GM12878 (cell line): Measurements from ENCODE around the gene NAV3. TPM values are rescaled to one million over a fixed set of nuclear protein-coding genes. Genes with fewer than 3 reads are reported as not detected.

Source experiments
- ATAC-seq: fragments of 200-7000 bp; cut with Tn5 transposase; 3 replicates; pipeline ENCODE4 v1.9.1; 2020; ENCODE audit warnings: mild to moderate bottlenecking, moderate library complexity
- BruUV-seq: library from RNA; stranded (reverse); fragments of 400-500 nt; replicated peaks from 2 replicates; lab custom pipeline; 2021; lab: Mats Ljungman, UMichigan
- CTCF ChIA-PET: fragments of 300-600 bp; sonication (Branson Sonifier 250); formaldehyde crosslinking; extraction: SDS; loops from one replicate; lab custom pipeline; 2021; ENCODE audit warnings: inconsistent platforms; lab: Yijun Ruan, JAX
- POLR2A ChIA-PET: fragments of 350-600 bp; formaldehyde crosslinking; extraction: SDS; loops from one replicate; lab custom pipeline; 2021; ENCODE audit warnings: inconsistent platforms; lab: Charles Lee
- RAD21 ChIA-PET: fragments of 300-600 bp; sonication (Branson Sonifier 250); formaldehyde crosslinking; loops from one replicate; lab custom pipeline; 2023; ENCODE audit warnings: antibody characterized with exemption; ENCODE audit not compliant: unreplicated experiment; lab: Charles Lee
- SMC1A ChIA-PET: fragments of 300-600 bp; sonication (Branson Sonifier 250); formaldehyde crosslinking; loops from one replicate; lab custom pipeline; 2023; ENCODE audit not compliant: unreplicated experiment, uncharacterized antibody; lab: Charles Lee
- DNase-seq: peaks from one replicate; pipeline ENCODE4 v3.0.0-alpha.2; 2011; ENCODE audit warnings: low read depth, low spot score
- FAIRE-seq: peaks from 3 replicates; lab custom pipeline; 2011; peaks lifted over from hg19 to GRCh38; lab: Jason Lieb, UNC
- H2AFZ ChIP-seq: 2 replicates; pipeline ENCODE4 v1.6.0; 2011; ENCODE audit warnings: low read depth, low read length, control low read depth; ENCODE audit not compliant: control insufficient read depth
- H3K27ac ChIP-seq: 2 replicates; pipeline ENCODE4 v1.5.1; 2011; ENCODE audit warnings: control low read depth; ENCODE audit not compliant: control insufficient read depth, insufficient read depth
- H3K27me3 ChIP-seq, 2 experiments: replicated peaks in 1 of 2; 2 replicates each; pipeline versions ENCODE4 v1.6.0 to v1.6.1; 2011; ENCODE audit warnings: low read length in 1 of 2; ENCODE audit not compliant: control insufficient read depth in 2 of 2, insufficient read depth in 2 of 2
- H3K36me3 ChIP-seq, 2 experiments: 2 replicates each; pipeline ENCODE4 v1.5.1; 2011; ENCODE audit warnings: low read length in 1 of 2; ENCODE audit not compliant: control insufficient read depth in 2 of 2, insufficient read depth in 2 of 2
- H3K4me1 ChIP-seq: 2 replicates; pipeline ENCODE4 v1.6.1; 2011; ENCODE audit warnings: mild to moderate bottlenecking, low read length, moderate library complexity, mixed read lengths; ENCODE audit not compliant: control insufficient read depth, insufficient read depth
- H3K4me2 ChIP-seq: 2 replicates; pipeline ENCODE4 v1.6.0; 2011; ENCODE audit warnings: control low read depth; ENCODE audit not compliant: control insufficient read depth, insufficient read depth
- H3K4me3 ChIP-seq: fragments of 200-600 bp; sonication (generic); 2 replicates; pipeline ENCODE4 v1.5.1; 2016
- H3K79me2 ChIP-seq: 2 replicates; pipeline ENCODE4 v1.6.0; 2011; ENCODE audit warnings: low read length; ENCODE audit not compliant: control insufficient read depth, insufficient read depth
- H3K9ac ChIP-seq: 2 replicates; pipeline ENCODE4 v1.8.0; 2011; ENCODE audit warnings: low read length, control low read depth, mixed read lengths; ENCODE audit not compliant: control insufficient read depth, insufficient read depth
- H3K9me3 ChIP-seq: replicated peaks from 3 replicates; pipeline ENCODE4 v1.5.1; 2011; ENCODE audit warnings: mild to moderate bottlenecking, low read length; ENCODE audit not compliant: control insufficient read depth, insufficient read depth
- H4K20me1 ChIP-seq: 2 replicates; pipeline ENCODE4 v1.6.0; 2011; ENCODE audit not compliant: control insufficient read depth, insufficient read depth
- RAD21 ChIP-seq: IDR thresholded peaks from 2 replicates; pipeline ENCODE4 v1.6.1; 2011; ENCODE audit warnings: mild to moderate bottlenecking, low read depth, low read length, moderate library complexity; ENCODE audit not compliant: insufficient read depth
- SMC3 ChIP-seq: IDR thresholded peaks from 2 replicates; pipeline ENCODE4 v1.6.1; 2011; ENCODE audit warnings: low read length, improper control_type of control experiment, borderline replicate concordance
- WGBS: methylation state at CpG from one replicate; pipeline ENCODE4 v1.1.6; 2016; ENCODE audit warnings: low lambda C conversion rate; ENCODE audit not compliant: insufficient replicate concordance, insufficient coverage; ENCODE audit errors: missing lambda C conversion rate; 5-methylcytosine and 5-hydroxymethylcytosine counted together
- in situ Hi-C: fragments of 300-500 bp; cut with MboI; formaldehyde crosslinking; loops from 9 replicates; pipeline ENCODE4 v1.14.3; 2018; ENCODE audit warnings: mixed read lengths
- intact Hi-C: fragments of 100-400 bp; cut with micrococcal nuclease; formaldehyde crosslinking; loops from one replicate; pipeline ENCODE4 v1.14.2; 2022; ENCODE audit not compliant: unreplicated experiment
- polyA plus RNA-seq, 11 experiments: library from polyadenylated mRNA; depleted of rRNA in 4 of 11; unstranded in 6 of 11; stranded (reverse) in 5 of 11; fragments of >200 nt; fragmentation: Nextera tagmentation in 4 of 11; fragmentation: Illumina TruSeq in 1 of 11; extraction: Ambion mirVana in 4 of 11; extraction: Trizol in 1 of 11; gene quantifications; 1 replicate in 1 of 11; 2 replicates in 10 of 11; pipeline versions ENCODE4 v1.2.1 to v1.2.3, GENCODE V29; 2011 to 2016; ENCODE audit warnings: inconsistent platforms in 2 of 11, missing spikeins in 2 of 11, low read depth in 1 of 11
- total RNA-seq, 4 experiments: library from RNA; depleted of rRNA in 3 of 4; stranded (reverse); fragments of >200 nt in 3 of 4; fragmentation: Illumina TruSeq in 1 of 4; extraction: Trizol in 1 of 4; gene quantifications; 2 replicates each; pipeline versions ENCODE4 v1.2.1 to v1.2.3, GENCODE V29; 2013 to 2021
- TF ChIP-seq, protein P1 (sequence below): IDR thresholded peaks from 2 replicates; pipeline ENCODE4 v1.6.1; 2012; ENCODE audit warnings: low read depth, low read length, improper control_type of control experiment
- TF ChIP-seq, protein P2 (sequence below), 3 experiments: IDR thresholded peaks in 2 of 3; conservative IDR thresholded peaks in 1 of 3; 2 replicates each; pipeline ENCODE4 v1.5.1; 2011; ENCODE audit warnings: low read depth in 3 of 3, low read length in 3 of 3, mild to moderate bottlenecking in 3 of 3, control low read depth in 2 of 3, moderate library complexity in 2 of 3, inconsistent platforms in 1 of 3, mixed read lengths in 1 of 3; ENCODE audit not compliant: control insufficient read depth in 2 of 3, insufficient read depth in 1 of 3; ENCODE audit errors: extremely low read depth in 1 of 3

The NAV3 gene
- total and polyA plus RNA-seq, 10 of the 15 experiments (the other 5 are each of a cell fraction or from before 2014, with no cell fraction given) = 0.05 to 0.51 (median 0.22) TPM; not detected in 1

DNA sequence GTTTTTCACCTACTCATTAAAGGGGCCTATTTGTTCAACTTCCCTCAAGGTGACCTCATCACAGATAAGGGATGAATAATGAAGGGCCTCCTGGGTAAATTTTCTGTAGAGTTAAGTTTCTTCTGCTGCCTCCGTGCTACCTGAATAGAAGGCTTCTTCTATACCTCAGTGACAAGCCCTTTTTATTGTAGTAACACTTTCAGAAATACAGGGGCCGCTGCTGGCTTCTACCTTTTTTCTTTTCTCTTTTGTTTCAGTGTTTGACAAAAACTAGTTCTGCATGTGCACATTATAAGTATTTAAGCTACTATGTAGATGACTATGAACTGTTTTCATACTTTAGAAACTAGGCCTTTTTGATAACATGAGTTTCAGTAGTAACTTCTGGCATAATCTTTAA, 207.0 kb downstream of the NAV3 start:
- no peak for FAIRE-seq
- Histone ChIP-seq H3K9ac (no peak overlapping the region), H3K79me2 (no peaks in the 10 kb centered on the region), H3K9me3 (no peaks in the 10 kb centered on the region), H3K36me3 (no peaks in the 10 kb centered on the region), H4K20me1 (no peaks in the 10 kb centered on the region), H3K4me3 (no peak overlapping the region), H3K27ac (no peak overlapping the region), H2AFZ (no peak overlapping the region), H3K27me3 (no peaks in the 10 kb centered on the region; a peak in 1 of 4 replicates), H3K4me2 (no peak overlapping the region), H3K4me1 (no peaks in the 10 kb centered on the region)
- ChIA-PET CTCF (interaction anchor here (0.7 to 5.4 kb wide), 6 partner anchors 17 to 934 kb away, joined by 3 to 47 read pairs (median 4); no protein-coding TSS in a partner anchor), SMC1A (interaction anchor here (1.5 to 2.2 kb wide), 4 partner anchors 32 to 84 kb away, joined by 5 to 13 read pairs (median 7); no protein-coding TSS in a partner anchor), POLR2A (no interaction called here), RAD21 (interaction anchor here (0.8 to 2.6 kb wide), 3 partner anchors 80 to 119 kb away, joined by 3 to 24 read pairs (median 7); no protein-coding TSS in a partner anchor)
- intact Hi-C loops = no loop called here
- peak; percentile 48; the same call in 2 of the 3 replicates for ATAC-seq
- TF ChIP-seq SMC3 = peak; percentile 28; the same call in 1 of the 2 replicates
- TF ChIP-seq, protein P1, sequence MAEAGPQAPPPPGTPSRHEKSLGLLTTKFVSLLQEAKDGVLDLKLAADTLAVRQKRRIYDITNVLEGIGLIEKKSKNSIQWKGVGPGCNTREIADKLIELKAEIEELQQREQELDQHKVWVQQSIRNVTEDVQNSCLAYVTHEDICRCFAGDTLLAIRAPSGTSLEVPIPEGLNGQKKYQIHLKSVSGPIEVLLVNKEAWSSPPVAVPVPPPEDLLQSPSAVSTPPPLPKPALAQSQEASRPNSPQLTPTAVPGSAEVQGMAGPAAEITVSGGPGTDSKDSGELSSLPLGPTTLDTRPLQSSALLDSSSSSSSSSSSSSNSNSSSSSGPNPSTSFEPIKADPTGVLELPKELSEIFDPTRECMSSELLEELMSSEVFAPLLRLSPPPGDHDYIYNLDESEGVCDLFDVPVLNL = no peak
- TF ChIP-seq, protein P2, sequence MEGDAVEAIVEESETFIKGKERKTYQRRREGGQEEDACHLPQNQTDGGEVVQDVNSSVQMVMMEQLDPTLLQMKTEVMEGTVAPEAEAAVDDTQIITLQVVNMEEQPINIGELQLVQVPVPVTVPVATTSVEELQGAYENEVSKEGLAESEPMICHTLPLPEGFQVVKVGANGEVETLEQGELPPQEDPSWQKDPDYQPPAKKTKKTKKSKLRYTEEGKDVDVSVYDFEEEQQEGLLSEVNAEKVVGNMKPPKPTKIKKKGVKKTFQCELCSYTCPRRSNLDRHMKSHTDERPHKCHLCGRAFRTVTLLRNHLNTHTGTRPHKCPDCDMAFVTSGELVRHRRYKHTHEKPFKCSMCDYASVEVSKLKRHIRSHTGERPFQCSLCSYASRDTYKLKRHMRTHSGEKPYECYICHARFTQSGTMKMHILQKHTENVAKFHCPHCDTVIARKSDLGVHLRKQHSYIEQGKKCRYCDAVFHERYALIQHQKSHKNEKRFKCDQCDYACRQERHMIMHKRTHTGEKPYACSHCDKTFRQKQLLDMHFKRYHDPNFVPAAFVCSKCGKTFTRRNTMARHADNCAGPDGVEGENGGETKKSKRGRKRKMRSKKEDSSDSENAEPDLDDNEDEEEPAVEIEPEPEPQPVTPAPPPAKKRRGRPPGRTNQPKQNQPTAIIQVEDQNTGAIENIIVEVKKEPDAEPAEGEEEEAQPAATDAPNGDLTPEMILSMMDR (IDR thresholded peaks at IDR 0.05 in 2 of 3, conservative IDR thresholded peaks at IDR 0.05 in 1 of 3; ENCODE audit: control insufficient read depth in 2 of 3, extremely low read depth in 1 of 3, insufficient read depth in 1 of 3, low read depth in 3 of 3, low read length in 3 of 3) = peak; percentile 13 to 25 (median 23); a peak in 1 of 6 replicates
- TF ChIP-seq RAD21 = peak; percentile 48; the same call in 1 of the 2 replicates
- 0% methylated on average over 2 of the region's 2 CpGs for whole genome bisulfite sequencing
- in situ Hi-C loops = no loop called here
- no TSS peak for BruUV-seq
- DNase-seq = no peak
